COLO668 (cell line): ENCODE data around the gene TMC1.
"Not testable (repeated sequence)": the region's sequence is repeated elsewhere in the genome, so short reads cannot be mapped to it uniquely, and the experiment has no call there.

ENCODE experiments used
- DNase-seq: peaks from one replicate; lab custom pipeline; 2025; ENCODE audit not compliant: unreplicated experiment; lab: John Stamatoyannopoulos, UW

The TMC1 gene

DNA sequence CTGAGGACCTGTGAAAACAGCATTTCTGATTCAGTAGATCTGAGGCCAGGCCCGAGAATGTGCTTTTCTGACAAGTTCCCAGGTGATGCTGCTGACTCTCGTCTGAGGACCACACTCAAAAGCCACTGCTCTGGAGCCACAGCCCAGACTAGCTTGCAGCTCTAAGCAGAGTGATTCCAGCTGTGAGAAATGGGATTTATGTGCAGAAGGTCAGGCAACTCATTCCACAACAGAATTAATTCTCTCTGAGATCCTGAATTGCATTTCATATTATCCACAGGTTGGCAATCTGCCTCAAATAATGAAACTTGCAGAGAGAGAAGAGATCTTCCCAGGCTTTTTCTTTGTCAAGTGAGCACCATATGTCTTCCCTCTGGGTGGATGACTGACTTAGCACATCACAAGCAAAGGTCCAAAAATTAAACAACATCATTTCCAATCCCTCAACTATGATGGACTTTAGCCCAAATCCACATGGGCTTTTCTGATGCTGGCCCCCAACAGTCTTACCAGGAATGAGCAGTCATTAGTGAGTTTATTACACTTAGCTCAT is 291.2 kb downstream of the TMC1 start:
- DNase-seq = no peak

DNA sequence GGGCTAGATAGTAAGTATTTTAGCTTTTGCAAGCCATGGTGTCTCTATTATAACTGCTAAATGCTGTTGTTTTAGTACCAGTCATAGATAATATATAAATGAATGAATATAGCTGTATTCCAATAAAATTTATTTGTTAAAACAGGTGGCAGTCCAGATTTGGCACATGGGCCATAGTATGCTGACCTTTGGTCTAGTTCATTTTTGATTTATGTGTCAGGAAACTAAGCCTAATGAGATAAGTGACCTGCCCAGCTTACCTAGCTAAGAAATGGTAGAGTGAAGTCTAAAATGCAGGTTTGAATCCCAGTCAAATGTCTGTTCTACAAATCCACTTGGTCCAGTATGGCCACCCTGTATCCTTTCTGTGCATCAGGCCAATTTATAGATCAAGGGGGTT is 292.1 kb downstream of the TMC1 start:
- no peak for DNase-seq

DNA sequence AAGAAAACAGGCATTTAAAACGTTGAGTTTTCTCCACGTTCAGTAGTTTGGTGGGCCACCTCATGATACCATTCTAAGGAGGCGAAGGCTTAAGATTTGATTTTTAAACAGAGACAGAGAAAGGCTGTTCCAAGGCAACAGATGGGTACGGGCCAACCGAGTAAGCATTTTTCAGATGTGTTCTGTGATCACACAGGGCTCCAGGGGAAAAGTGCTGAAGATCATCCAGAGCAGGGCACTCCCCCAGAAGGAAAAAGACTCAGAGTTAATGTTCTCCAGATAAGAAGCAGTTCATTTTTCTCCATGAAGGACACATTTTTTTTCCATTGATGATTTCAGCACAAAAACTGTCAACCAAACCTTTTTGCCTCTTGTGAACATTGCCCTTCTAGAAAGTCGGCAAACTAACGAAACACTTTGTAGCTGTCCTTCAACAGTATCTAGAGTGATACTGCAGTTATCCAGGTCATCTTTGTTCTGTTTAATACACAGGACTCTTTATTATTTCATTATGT is 292.7 kb downstream of the TMC1 start:
- DNase-seq = no peak

DNA sequence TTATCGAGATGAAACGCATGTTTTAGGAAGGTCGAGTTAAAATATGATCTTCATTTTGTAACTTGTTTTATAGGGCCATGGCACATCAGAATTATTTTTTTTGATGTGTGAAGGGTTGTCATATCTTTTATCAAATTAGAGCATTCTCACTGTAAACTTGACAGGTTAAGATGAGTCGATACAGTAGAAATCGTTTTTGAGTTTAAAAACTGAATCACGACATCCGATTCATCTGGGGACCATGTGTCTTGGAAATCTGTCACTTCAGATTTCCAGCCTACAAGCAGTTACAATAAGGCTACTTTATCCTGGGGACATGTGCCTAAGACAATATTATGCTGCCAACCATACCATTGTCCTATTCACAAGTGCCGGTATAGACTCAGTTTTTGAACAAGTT is 295.3 kb downstream of the TMC1 start:
- no peak for DNase-seq

DNA sequence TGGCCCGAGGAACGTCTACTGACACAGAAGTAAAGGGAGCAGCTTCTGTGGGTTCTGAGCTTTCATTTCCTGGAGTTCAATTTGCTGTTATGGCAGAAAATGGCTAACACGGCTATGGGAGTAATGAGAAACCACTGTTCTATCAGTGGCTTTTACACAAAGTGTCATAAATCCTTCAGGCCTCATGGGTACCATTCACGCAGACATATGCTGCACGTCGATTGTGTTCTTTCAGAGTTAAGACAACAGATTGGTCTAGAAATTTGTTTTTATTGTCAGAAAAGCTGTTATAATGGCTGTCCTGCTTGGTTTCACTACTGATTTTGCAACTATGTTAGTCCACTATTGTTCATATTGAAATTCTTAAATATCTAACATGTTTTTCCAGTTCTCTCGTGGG is 296.0 kb downstream of the TMC1 start:
- DNase-seq = no peak

DNA sequence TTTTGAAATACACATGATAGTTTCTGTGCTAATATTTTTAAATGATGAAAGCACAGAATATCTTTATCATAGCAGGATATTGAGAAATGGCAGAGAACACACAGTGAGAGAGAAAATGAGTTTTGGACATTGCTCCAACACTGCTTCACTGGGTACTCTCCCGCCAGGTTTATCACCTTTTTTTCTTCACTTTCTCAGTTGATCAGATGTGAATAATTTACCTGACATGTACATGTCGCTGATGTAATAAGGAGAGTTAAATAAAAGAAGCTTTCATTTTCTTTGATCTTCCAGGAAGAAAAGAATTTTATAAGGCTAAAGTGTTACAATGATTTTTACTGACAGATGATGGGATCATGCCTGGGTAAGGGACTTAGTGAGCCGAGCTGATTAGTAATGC is 297.0 kb downstream of the TMC1 start:
- no peak for DNase-seq

DNA sequence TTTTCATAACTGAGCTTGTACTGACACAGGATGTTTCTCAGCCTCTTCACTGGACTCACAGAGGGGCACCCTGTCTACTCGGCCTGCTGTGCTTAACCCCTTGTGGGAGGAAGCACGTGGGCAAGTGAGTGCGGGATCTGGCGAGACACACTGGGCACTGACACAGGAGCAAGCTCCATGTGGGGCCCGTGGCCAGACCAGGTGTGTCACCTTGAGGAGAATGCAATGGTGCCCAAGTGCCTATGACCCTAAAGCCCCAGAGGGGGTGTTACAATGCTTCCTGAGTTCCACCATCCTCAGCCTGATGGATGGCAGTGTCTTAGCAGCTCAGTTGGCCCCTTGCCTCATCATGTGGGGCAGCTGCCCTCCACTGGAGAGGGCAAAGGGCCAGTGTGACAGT is 302.6 kb downstream of the TMC1 start:
- no peak for DNase-seq

DNA sequence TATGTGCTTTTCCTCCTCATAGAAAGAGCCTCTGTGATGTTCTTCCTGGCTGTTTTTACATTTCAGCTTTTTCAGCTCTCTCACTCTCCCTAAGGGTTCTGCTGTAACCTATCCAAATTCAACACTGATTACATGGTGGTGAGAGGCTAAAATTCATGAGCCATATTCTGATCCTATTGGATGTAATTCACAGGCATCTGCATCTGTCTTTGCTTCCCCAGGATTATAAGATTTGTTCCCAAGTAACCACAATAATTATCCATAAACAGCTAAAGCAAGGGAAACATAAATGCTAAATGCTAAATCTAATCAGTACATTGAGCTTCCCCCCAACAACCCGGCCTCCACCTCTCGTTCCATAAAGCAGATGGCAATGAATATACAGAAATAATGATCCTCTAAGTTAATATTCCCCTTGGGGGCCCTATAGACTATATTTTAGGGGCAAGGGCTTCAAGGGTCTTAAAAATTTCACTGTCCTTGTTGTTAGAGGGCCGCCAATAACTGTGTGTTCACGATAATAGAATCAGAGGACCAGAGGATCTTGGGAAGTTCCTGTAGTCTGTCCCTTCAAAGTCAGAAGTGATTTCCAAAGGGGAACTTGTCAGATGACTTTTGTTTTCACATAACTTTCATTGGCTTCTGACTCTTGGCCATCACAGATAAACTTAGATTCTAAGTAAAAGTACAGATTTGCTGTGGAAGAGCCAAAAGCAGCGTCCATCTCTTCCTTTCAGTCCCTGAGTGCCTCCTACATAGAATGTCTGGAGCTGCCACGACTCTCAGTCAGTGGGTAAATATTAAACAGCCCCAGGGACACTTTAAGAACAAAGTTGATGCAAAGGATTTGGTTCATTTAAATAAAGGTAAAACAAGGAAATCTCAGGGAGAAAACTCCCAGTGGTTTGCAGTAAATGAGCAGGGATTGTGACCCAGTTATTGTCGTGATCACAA is 305.9 kb downstream of the TMC1 start:
- DNase-seq = no peak

DNA sequence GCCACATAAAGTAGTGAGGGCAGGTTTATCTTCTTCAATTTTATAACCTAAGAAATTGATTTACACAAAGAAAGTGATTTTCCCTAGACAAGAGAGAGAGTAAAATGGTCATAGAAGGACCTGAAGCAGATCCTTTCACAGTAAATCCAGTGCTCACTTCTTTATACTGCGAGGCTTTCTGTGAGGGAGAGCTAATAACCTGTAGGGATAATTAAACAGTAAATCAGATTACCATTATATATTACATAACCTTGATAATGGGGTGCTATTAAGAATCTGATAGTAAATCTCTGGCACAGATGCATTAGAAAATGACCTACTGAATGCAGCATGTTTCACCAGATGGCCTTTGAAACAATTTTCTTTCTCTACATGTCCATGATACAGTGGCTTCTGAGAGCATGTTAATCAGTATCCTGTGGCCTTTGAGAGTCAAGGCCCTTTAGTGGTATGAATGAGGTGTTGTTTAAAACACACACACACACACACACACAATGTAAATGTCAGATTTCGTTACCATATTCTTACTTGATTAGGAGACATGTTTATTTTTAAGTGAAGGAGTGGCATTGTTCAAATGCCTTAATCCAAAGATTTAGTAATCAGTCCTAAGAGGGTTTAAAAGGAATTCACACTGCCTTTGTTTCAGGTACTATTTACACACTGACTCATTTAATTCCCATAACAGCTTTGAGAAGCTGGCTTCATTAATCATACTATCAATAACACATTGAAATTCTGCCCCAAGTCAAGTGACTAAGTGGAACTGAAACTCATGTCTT is 306.7 kb downstream of the TMC1 start:
- no peak for DNase-seq

DNA sequence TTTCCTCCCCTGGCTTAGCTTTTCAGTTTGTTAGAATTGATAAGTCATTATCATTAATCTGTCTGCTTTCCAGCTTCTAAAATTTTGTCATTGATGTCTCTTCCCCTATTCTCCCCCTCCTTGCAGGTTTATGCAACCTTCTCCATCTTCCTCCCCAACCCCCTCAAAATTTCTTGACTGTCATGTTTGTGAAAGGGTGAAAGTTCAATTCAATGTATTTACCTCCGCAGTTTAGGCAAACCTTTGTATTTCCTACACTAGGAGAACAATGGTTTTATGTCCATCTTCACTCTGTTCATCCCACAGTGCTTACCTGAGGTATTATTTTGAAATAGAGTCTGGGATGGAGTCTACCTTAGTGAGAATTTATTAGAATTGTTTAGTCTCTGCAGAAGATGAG is 313.6 kb downstream of the TMC1 start:
- no peak for DNase-seq

DNA sequence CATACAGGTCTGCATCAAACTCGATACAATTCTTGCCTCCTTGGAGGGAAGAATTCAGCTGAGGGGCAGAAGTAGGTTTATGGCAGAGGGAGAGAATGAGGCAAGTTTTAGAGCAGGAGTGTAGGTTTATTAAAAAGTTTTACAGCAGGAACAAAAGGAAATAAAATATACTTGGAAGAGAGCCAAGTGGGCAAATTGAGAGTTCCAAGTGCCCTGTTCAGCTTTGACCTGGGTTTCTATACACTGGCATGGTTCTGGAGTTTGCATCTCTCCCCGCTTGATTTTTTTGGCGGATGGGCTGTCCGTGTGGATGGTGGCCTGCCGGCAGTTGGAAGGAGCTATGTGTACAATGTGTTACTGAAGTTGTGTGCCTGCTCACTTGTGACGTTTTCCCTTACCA is 315.4 kb downstream of the TMC1 start:
- DNase-seq = no peak

DNA sequence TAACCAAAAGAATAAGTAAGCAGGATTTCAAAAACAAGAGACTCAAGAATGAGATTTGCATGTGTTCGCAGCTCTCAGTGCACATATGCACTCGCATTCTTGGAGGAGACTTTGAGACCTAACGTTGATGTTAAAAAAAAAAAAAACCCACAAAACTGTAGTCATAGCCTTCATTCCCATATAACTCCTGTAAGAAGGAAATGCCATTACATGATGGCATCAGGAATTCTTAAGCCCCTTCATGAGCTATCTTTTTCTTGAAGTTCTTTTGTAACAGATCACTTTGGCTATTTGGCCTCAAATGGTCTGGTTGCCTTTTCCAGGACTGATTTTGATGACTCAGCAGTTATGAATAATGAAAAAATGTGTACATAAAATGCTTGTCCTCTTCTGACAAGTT is 317.7 kb downstream of the TMC1 start:
- DNase-seq = no peak

DNA sequence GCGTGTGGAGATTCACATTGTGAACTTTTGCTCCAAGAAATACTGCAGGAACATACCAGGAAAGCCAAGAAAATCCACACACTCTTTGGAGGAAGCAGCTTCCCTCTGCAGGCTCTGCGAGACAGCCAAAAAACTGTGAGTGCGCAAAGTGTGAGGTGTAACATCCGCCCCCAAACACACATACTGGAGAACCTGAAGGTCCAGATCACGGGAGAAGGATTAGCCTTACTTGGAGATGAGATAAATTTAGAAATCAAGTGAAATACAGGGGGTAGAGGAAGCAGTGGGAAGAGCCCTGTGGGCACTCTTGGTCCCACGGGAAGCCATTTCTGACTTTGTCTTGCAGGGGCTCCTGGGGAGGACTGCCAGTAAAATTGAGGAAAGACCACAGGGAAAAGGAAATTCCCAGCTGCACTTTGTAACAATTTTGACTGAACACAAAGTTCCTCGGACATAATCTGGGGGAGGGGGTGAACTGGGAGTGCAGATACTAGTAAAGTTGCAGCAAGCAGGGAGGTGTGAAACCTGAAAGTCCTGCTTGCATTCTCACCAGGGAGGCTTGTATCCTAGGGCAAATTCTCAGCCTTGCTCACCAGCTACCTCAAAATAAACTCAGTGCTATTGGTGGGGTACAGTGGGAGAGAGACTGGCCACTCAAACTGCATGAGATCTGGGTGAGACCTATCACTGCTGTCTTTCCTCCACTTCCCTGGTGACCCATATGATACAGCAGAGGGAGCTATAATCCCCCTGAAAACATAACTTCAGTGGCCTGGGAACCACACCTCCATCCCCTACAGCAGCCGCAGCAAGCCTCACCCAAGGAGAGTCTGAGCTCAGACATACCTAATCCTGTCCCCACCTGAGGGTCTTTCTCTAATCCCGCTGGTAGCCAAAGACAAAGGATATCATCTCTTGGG is 322.4 kb downstream of the TMC1 start:
- DNase-seq = no peak

DNA sequence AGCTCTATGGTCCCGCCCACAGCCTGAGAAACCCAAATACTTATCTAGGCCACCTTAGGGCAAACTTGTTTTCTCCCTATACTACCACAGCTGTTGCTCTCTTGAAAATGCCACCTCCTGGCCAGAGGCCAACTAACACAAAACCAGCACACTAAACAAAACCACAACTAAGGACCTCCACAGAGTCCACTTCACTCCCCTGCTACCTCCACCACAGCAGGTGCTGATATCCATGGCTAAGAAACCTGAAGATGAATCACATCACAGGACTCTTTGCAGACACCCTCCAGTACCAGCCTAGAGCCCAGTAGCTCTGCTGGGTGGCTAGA is 323.0 kb downstream of the TMC1 start:
- DNase-seq = no peak

DNA sequence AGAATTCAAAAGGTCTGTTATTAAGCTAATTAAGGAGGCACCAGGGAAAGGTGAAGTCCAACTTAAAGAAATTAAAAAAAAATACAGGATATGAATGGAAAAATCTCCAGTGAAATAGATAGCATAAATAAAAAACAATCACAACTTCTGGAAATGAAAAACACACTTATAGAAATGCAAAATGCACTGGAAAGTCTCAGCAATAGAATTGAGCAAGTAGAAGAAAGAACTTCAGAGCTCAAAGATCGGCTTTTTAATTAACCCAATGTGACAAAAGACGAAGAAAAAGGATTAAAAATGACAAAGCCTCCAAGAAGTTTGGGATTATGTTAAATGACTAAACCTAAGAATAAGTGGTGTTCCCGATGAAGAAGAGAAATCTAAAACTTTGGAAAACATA is 323.6 kb downstream of the TMC1 start:
- DNase-seq = not testable (repeated sequence)

DNA sequence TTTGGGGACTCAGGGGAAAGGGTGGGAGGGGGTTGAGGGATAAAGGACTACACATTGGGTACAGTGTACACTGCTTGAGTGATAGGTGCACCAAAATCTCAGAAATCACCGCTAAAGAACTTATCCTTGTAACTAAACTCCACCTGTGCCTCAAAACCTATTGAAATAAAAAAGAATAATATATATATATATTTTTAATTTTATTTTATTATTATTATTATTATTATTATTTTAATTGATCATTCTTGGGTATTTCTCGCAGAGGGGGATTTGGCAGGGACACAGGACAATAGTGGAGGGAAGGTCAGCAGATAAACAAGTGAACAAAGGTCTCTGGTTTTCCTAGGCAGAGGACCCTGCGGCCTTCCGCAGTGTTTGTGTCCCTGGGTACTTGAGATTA is 328.8 kb downstream of the TMC1 start:
- not testable (repeated sequence) for DNase-seq

DNA sequence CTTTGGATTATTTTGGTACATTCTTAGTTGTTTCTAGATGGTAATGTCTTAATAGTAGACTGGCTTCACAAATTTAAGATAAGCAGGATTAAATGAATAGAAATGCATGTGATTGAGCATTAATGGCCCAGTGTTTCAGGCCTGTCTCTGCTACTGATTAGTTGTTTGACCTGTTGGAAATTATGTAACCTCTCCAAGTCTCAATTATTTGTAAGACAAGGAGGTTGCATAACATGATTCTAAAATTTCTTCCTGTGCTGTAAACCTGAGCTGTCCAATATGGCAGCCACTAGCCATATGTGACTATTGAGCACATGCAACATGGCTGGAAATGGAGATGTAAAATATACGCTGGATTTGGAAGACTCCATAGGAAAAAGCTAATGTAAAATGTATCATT is 333.9 kb downstream of the TMC1 start:
- no peak for DNase-seq

DNA sequence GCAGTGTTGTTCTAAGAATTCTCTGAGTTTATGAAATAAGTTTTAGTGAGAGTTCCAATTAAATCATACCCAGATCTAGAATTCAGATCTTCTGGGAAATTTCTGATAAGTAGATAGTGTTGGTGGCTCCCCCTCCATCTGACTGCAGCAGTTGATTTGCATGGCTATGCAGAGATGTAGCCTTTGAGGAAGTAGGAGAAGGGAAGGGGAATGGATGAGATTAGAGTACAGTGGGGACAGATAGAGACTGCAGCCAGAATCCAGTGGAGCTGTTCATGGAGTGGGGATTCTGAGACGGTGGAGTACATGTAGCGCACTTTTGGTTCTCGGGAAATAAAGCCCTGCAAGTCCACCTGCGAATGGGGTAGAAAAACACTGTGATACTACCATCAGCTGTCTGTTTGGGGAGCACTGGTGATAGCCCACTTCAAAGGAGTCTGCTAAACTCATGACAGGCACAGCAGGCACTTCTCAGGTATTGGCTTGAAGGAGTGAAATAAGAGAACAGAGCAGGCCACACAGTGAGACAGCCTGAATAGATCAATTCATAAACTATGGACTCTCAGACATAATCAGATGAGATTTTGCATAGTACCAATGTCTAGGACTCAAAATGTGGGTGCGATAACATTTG is 334.6 kb downstream of the TMC1 start:
- DNase-seq = no peak

DNA sequence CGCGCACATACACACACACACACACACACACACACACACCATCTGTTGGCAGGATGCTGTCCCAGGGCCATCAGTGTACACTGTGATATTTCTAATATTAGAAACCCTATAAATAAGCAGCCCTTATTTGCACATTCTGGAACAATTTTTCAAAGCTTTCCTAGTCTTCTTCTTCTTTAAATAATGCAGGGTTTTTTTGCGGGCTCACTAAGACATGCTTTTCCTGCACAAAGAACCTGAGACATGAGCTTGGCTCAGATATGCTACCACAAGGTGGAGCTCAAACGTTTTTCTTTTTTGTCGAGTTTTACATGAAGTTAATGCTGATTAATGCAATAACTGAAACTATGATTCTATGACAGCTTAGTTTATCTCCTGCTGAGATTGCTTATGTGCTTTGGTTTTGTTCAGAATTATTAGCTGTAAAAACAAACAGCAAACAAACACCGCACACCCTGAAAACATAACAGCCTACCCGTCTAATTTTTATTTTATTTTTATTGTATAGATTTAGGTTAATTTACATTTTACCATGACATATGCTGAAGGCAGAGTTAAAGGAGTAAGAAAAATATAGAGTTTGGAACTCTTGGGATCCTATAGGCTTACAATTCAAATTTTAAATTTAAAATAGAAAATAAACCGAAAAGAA is 335.7 kb downstream of the TMC1 start:
- DNase-seq = no peak

DNA sequence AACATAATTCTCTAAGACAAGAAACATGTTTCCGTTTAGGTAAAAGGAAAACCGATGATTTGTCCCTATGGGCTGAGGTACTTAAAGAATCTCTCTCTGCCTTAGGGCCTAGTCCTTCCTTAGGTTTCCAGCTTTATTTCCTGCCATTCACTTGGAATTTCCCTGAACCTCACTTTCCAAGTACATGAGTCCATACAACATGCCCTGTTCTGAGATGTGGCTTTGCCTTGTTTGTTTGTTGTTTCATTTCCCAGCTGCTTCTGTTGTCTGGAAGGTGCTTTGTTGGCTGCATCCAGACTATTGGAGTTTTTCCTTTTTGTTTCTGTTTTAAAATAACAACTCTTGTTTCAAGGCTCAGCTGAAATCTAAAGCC is 336.2 kb downstream of the TMC1 start:
- DNase-seq = no peak
